Glutamatergic neuron (in vitro differentiated cells): ENCODE results near the gene SPIRE1. TPM values are rescaled to one million over a fixed set of nuclear protein-coding genes. Genes with fewer than 3 reads are reported as not detected.

Experiments
- DNase-seq: peaks from one replicate; pipeline ENCODE4 v3.0.0; 2022
- H3K27ac Mint-ChIP-seq: one replicate; pipeline ENCODE4 v1.8.0; 2020; ENCODE audit warnings: mild to moderate bottlenecking, mixed read lengths, inconsistent platforms; ENCODE audit not compliant: unreplicated experiment
- H3K27me3 Mint-ChIP-seq: one replicate; pipeline ENCODE4 v1.8.0; 2020; ENCODE audit warnings: mild to moderate bottlenecking, moderate library complexity, mixed read lengths, inconsistent platforms; ENCODE audit not compliant: unreplicated experiment
- H3K36me3 Mint-ChIP-seq: one replicate; pipeline ENCODE4 v1.8.0; 2020; ENCODE audit warnings: mild to moderate bottlenecking, mixed read lengths, inconsistent platforms; ENCODE audit not compliant: unreplicated experiment
- H3K4me1 Mint-ChIP-seq: one replicate; pipeline ENCODE4 v1.8.0; 2020; ENCODE audit warnings: mild to moderate bottlenecking, low read depth, mixed read lengths, inconsistent platforms; ENCODE audit not compliant: unreplicated experiment
- H3K4me3 Mint-ChIP-seq: one replicate; pipeline ENCODE4 v1.8.0; 2020; ENCODE audit warnings: mild to moderate bottlenecking, mixed read lengths, inconsistent platforms; ENCODE audit not compliant: unreplicated experiment
- H3K9me3 Mint-ChIP-seq: one replicate; pipeline ENCODE4 v1.8.0; 2020; ENCODE audit warnings: mild to moderate bottlenecking, moderate library complexity, mixed read lengths, inconsistent platforms; ENCODE audit not compliant: unreplicated experiment
- CTCF ChIP-seq: fragments of 200-600 bp; sonication (generic); IDR thresholded peaks from one replicate; pipeline ENCODE4 v1.5.0; 2021; ENCODE audit not compliant: partially characterized antibody, unreplicated experiment
- total RNA-seq: library from RNA; stranded (reverse); fragmentation: NEBNext Ultra II Directional; extraction: Animal tissue kit (Norgen Biotek cat#: 25700); gene quantifications from one replicate; pipeline ENCODE4 v1.2.1, GENCODE V29; 2021; ENCODE audit not compliant: unreplicated experiment

The SPIRE1 gene
- total RNA-seq, 1 donor from 2014 or later: 29.9 TPM

- Mint-ChIP-seq H3K36me3 (peaks cover 4% of the 10 kb centered on the region), H3K27ac (peak overlapping the region; percentile 99), H3K9me3 (peaks cover 8% of the 10 kb centered on the region), H3K27me3 (peaks cover 8% of the 10 kb centered on the region), H3K4me3 (peak overlapping the region; percentile 98), H3K4me1 (peaks cover 17% of the 10 kb centered on the region)
- no peak for TF ChIP-seq CTCF
- no peak for DNase-seq
Measured at GRCh38 chr18:12701161-12701560, 43.3 kb upstream of the SPIRE1 start.

- no peak for DNase-seq
- H3K36me3 Mint-ChIP-seq: peaks cover 4% of the 10 kb centered on the region
- peaks cover 8% of the 10 kb centered on the region for H3K27me3 Mint-ChIP-seq
- no peak overlapping the region for H3K4me3 Mint-ChIP-seq
- peaks cover 16% of the 10 kb centered on the region for H3K4me1 Mint-ChIP-seq
- no peak for TF ChIP-seq CTCF
- peaks cover 8% of the 10 kb centered on the region for H3K9me3 Mint-ChIP-seq
- no peak overlapping the region for H3K27ac Mint-ChIP-seq
Measured at GRCh38 chr18:12699747-12700146, 41.8 kb upstream of the SPIRE1 start.

- Mint-ChIP-seq H3K4me1 (no peaks in the 10 kb centered on the region), H3K36me3 (peaks cover 4% of the 10 kb centered on the region), H3K27me3 (no peaks in the 10 kb centered on the region), H3K9me3 (no peaks in the 10 kb centered on the region), H3K4me3 (no peak overlapping the region), H3K27ac (no peak overlapping the region)
- no peak for DNase-seq
- TF ChIP-seq CTCF: no peak
Measured at GRCh38 chr18:12694032-12694431, 36.1 kb upstream of the SPIRE1 start.

- TF ChIP-seq CTCF: no peak
- Mint-ChIP-seq H3K27ac (no peak overlapping the region), H3K9me3 (no peaks in the 10 kb centered on the region), H3K4me3 (no peak overlapping the region), H3K36me3 (peaks cover 4% of the 10 kb centered on the region), H3K27me3 (no peaks in the 10 kb centered on the region), H3K4me1 (no peaks in the 10 kb centered on the region)
- no peak for DNase-seq
Measured at GRCh38 chr18:12692206-12692605, 34.3 kb upstream of the SPIRE1 start.

- H3K36me3 Mint-ChIP-seq: peaks cover 4% of the 10 kb centered on the region
- no peaks in the 10 kb centered on the region for H3K27me3 Mint-ChIP-seq
- H3K9me3 Mint-ChIP-seq: no peaks in the 10 kb centered on the region
- no peak overlapping the region for H3K4me3 Mint-ChIP-seq
- no peak for TF ChIP-seq CTCF
- H3K4me1 Mint-ChIP-seq: no peaks in the 10 kb centered on the region
- H3K27ac Mint-ChIP-seq: no peak overlapping the region
- DNase-seq: no peak
Measured at GRCh38 chr18:12689256-12689850, 31.4 kb upstream of the SPIRE1 start.
